ENCODE data around the gene QSOX2.

GRCh38 chr9:136242248-136242647 is 3.4 kb downstream of the QSOX2 start:
- no peak for TF ChIP-seq CTCF (conservative IDR thresholded peaks at IDR 0.05; ENCODE audit: low read length)
- TF ChIP-seq EZH2phosphoT487 (IDR thresholded peaks at IDR 0.05; ENCODE audit: borderline replicate concordance), result no peak

All from Loucy (cell line).